ENCODE measurements around the gene LYPD6.
A peak's percentile ranks its signal among the peaks of the same experiment; 100 is the strongest.

LYPD6 gene

DNA sequence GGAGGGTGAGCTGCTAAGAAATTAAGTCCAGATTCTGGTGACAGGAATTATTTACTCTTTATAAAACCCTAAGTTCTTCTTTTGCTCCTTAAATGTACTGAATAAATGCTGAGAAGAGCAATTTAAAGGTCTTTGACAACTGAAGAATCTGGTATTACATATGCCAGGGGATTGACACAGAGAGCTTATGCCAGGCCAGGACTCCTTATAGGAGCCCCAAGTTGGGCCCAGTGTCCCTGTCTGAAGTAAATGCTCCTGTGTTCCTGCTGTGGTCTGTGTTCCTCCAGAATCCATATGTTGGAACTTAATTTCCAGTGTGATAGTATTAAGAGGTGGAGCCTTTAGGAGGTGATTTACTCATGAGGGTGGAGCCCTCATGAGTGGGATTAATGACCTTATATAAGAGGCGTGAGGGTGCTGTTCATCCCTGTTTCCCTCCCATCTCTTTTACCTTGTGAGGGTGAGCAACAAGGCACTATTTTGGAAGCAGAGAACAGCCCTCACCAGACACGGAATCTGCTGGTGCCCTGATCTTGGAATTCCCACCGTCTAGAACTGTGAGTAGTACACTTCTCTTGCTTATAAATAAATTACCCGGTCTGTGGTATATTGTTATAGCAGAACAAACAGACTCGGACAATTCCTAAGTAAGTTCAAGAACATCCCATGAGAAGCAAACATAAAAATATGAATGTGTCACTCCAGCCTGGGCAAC, 39.8 kb downstream of the LYPD6 start:
- ATAC-seq: no peak
- TF ChIP-seq, protein P1, sequence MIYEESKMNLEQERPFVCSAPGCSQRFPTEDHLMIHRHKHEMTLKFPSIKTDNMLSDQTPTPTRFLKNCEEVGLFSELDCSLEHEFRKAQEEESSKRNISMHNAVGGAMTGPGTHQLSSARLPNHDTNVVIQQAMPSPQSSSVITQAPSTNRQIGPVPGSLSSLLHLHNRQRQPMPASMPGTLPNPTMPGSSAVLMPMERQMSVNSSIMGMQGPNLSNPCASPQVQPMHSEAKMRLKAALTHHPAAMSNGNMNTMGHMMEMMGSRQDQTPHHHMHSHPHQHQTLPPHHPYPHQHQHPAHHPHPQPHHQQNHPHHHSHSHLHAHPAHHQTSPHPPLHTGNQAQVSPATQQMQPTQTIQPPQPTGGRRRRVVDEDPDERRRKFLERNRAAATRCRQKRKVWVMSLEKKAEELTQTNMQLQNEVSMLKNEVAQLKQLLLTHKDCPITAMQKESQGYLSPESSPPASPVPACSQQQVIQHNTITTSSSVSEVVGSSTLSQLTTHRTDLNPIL (CRISPR knock-in tag; IDR thresholded peaks at IDR 0.05; ENCODE audit: low read depth): no peak
- TF ChIP-seq OSR1 (CRISPR knock-in tag; IDR thresholded peaks at IDR 0.05) (no peak), ARNTL (CRISPR knock-in tag; IDR thresholded peaks at IDR 0.05; ENCODE audit: borderline replicate concordance, low read depth) (no peak), TOX (CRISPR knock-in tag; IDR thresholded peaks at IDR 0.05; ENCODE audit: borderline replicate concordance) (no peak), ZC3H10 (CRISPR knock-in tag; IDR thresholded peaks at IDR 0.05) (no peak)

DNA sequence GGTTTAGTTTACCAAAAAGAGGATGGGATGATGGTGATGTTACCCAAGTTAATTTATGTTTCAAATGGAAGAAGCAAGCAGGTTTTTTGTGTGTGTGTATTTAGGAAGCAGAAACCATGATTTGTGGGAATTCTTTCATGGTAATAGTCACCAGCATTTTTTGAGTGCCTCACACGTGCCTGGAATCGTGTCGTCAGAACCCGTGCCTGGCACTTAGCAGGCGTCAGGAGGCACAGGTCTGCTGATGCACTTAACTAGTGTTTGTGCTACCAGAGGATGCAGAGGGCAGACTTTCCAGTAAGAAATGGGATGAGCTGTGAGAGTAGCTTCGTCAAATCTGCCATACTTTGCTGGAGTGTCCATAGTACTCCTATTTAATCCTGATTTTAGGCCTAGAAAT, 41.1 kb downstream of the LYPD6 start:
- no peak for TF ChIP-seq ZNF8 (CRISPR knock-in tag; IDR thresholded peaks at IDR 0.05)
- TF ChIP-seq ZNF70 (CRISPR knock-in tag; IDR thresholded peaks at IDR 0.05): no peak
- no peak for TF ChIP-seq OSR1 (CRISPR knock-in tag; IDR thresholded peaks at IDR 0.05)
- no peak for TF ChIP-seq TCF4 (CRISPR knock-in tag; IDR thresholded peaks at IDR 0.05; ENCODE audit: borderline replicate concordance)
- no peak for TF ChIP-seq ZNF565 (CRISPR knock-in tag; conservative IDR thresholded peaks at IDR 0.05; ENCODE audit: low read depth)
- TF ChIP-seq ISL1 (CRISPR knock-in tag; IDR thresholded peaks at IDR 0.05): no peak
- no peak for TF ChIP-seq ESRRG (CRISPR knock-in tag; IDR thresholded peaks at IDR 0.05)
- TF ChIP-seq, protein P2, sequence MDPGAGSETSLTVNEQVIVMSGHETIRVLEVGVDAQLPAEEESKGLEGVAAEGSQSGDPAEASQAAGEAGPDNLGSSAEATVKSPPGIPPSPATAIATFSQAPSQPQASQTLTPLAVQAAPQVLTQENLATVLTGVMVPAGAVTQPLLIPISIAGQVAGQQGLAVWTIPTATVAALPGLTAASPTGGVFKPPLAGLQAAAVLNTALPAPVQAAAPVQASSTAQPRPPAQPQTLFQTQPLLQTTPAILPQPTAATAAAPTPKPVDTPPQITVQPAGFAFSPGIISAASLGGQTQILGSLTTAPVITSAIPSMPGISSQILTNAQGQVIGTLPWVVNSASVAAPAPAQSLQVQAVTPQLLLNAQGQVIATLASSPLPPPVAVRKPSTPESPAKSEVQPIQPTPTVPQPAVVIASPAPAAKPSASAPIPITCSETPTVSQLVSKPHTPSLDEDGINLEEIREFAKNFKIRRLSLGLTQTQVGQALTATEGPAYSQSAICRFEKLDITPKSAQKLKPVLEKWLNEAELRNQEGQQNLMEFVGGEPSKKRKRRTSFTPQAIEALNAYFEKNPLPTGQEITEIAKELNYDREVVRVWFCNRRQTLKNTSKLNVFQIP (CRISPR knock-in tag; IDR thresholded peaks at IDR 0.05; ENCODE audit: borderline replicate concordance, low read depth): no peak
- TF ChIP-seq, protein P3, sequence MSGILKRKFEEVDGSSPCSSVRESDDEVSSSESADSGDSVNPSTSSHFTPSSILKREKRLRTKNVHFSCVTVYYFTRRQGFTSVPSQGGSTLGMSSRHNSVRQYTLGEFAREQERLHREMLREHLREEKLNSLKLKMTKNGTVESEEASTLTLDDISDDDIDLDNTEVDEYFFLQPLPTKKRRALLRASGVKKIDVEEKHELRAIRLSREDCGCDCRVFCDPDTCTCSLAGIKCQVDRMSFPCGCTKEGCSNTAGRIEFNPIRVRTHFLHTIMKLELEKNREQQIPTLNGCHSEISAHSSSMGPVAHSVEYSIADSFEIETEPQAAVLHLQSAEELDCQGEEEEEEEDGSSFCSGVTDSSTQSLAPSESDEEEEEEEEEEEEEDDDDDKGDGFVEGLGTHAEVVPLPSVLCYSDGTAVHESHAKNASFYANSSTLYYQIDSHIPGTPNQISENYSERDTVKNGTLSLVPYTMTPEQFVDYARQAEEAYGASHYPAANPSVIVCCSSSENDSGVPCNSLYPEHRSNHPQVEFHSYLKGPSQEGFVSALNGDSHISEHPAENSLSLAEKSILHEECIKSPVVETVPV (CRISPR knock-in tag; IDR thresholded peaks at IDR 0.05): no peak
- TF ChIP-seq, protein P1 (CRISPR knock-in tag; IDR thresholded peaks at IDR 0.05; ENCODE audit: low read depth): no peak
- TF ChIP-seq BACH2 (CRISPR knock-in tag; IDR thresholded peaks at IDR 0.05; ENCODE audit: borderline replicate concordance): no peak
- TF ChIP-seq RARB (CRISPR knock-in tag; IDR thresholded peaks at IDR 0.05): no peak
- TF ChIP-seq TSHZ2 (CRISPR knock-in tag; IDR thresholded peaks at IDR 0.05): no peak
- no peak for TF ChIP-seq ZC3H10 (CRISPR knock-in tag; IDR thresholded peaks at IDR 0.05)
- TF ChIP-seq GLIS3 (CRISPR knock-in tag; IDR thresholded peaks at IDR 0.05): no peak
- TF ChIP-seq SNAI2 (CRISPR knock-in tag; IDR thresholded peaks at IDR 0.05): no peak
- no peak for TF ChIP-seq PPARA (CRISPR knock-in tag; IDR thresholded peaks at IDR 0.05; ENCODE audit: borderline replicate concordance)
- no peak for TF ChIP-seq CSDC2 (CRISPR knock-in tag; IDR thresholded peaks at IDR 0.05)
- no peak for TF ChIP-seq TOX (CRISPR knock-in tag; IDR thresholded peaks at IDR 0.05; ENCODE audit: borderline replicate concordance)
- ATAC-seq: no peak

- ATAC-seq: peak; percentile 91
- TF ChIP-seq TCF4 (CRISPR knock-in tag; IDR thresholded peaks at IDR 0.05; ENCODE audit: borderline replicate concordance): peak; percentile 93
- TF ChIP-seq ZNF565 (CRISPR knock-in tag; conservative IDR thresholded peaks at IDR 0.05; ENCODE audit: low read depth): no peak
- no peak for TF ChIP-seq ZFP30 (CRISPR knock-in tag; IDR thresholded peaks at IDR 0.05)
- peak; percentile 89 for TF ChIP-seq ISL1 (CRISPR knock-in tag; IDR thresholded peaks at IDR 0.05)
- no peak for TF ChIP-seq ESRRG (CRISPR knock-in tag; IDR thresholded peaks at IDR 0.05)
- TF ChIP-seq, protein P1 (CRISPR knock-in tag; IDR thresholded peaks at IDR 0.05; ENCODE audit: low read depth): peak; percentile 31; the same call in 1 of the 2 replicates
- TF ChIP-seq ZFP3 (CRISPR knock-in tag; IDR thresholded peaks at IDR 0.05): 0 out of 2 replicates have a peak, but pooled peaks have one; percentile 21
- TF ChIP-seq, protein P2 (CRISPR knock-in tag; IDR thresholded peaks at IDR 0.05; ENCODE audit: borderline replicate concordance, low read depth): no peak
- TF ChIP-seq CSDC2 (CRISPR knock-in tag; IDR thresholded peaks at IDR 0.05): no peak
- TF ChIP-seq ARNTL (CRISPR knock-in tag; IDR thresholded peaks at IDR 0.05; ENCODE audit: borderline replicate concordance, low read depth): no peak
- TF ChIP-seq BACH2 (CRISPR knock-in tag; IDR thresholded peaks at IDR 0.05; ENCODE audit: borderline replicate concordance): no peak
- TF ChIP-seq, protein P3 (CRISPR knock-in tag; IDR thresholded peaks at IDR 0.05): no peak
- TF ChIP-seq PPARA (CRISPR knock-in tag; IDR thresholded peaks at IDR 0.05; ENCODE audit: borderline replicate concordance): no peak
These were observed 45.5 kb downstream of the LYPD6 start for GRCh38 chr2:149375801-149376361.

All from SK-N-SH treated with all-trans-retinoic acid at 6 μM for 48 hours (cell line).